OCI-LY3 (cell line): ENCODE data around the gene MTCH1.

Experiments
- CTCF ChIP-seq: fragments of 200-600, 300-600 bp; sonication (generic); IDR thresholded peaks from 2 replicates; pipeline ENCODE4 v1.5.1; 2014; ENCODE audit warnings: antibody characterized with exemption, low read length, low read depth
- EZH2phosphoT487 ChIP-seq: fragments of 200-600 bp; shearing (Covaris generic); IDR thresholded peaks from 2 replicates; pipeline ENCODE4 v1.6.1; 2018; ENCODE audit warnings: antibody characterized with exemption, mixed run types, low read depth

- TF ChIP-seq CTCF (no peak), EZH2phosphoT487 (no peak)
Measured at GRCh38 chr6:36955671-36956445, 30.1 kb downstream of the MTCH1 start.
